ENCODE data around the gene WBP2.

Gene WBP2

GRCh38 chr17:75855310-75856061 lies at the start of gene WBP2:
Gene WBP2, minus strand, starts transcription at chr17:75855335. Its CDS starts 38 bp downstream, at chr17:75855297.
- DNase-seq (ENCODE audit: low read depth), result peak; percentile 94

- no peak for DNase-seq (ENCODE audit: low read depth)
These were observed 47.3 kb upstream of the WBP2 start for GRCh38 chr17:75902406-75902805.

DNA sequence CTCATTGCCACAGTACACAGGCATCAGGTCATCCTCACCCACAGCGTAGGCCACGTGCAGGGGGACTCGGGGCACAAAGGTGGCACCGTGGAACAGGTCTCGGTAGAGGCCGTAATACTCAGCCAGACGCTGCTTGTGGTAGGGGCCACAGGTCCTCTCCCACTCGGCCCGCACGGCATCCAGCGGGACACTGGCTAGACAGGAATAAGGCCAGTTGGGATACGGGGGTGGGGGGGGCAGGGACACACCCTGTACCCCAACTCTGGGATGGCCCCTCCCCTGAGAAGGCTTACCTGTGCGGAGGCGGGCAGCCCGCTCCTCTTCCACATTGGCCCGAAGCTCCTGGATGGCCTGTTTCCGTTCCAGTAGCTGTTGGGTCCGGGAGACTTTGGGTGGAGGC lies 46.6 kb upstream of the WBP2 start:
- no peak for DNase-seq (ENCODE audit: low read depth)

- no peak for DNase-seq (ENCODE audit: low read depth)
These were observed 45.8 kb upstream of the WBP2 start for GRCh38 chr17:75900691-75901533.

DNA sequence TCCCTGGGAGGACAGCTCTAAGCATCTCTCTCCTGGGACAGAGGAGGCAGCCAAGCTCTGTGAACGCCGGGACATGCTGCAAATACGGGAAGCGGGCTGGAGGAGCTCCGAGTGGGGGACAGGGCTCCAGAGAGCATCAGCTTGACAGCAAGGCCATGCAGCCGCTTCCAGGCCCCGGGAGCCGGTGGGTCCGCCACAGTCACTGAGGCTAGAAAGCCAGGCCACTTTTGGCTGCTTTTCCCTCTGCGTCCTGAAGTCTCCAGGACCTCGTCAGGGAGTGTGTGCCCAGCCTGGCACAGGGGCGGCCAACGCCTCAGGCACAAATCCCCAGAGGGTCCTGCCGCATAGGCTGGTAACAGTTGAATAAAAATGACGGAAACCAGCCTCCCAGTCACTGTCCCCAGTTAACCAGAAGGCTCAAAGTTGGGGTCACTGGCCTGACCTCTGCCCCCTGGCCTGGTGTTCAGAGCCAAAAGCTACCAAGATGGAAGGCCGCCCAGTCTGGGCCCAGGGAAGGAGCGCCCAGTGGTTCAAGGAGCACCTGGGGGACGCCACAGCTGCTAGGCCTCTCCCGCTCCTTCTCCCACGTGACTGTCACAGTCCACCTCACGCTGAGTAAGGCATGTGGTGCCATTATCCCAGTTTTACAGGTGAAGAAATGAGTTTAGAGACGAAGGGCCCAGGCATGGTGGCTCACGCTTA lies 44.8 kb upstream of the WBP2 start:
- DNase-seq (ENCODE audit: low read depth), result no peak

DNA sequence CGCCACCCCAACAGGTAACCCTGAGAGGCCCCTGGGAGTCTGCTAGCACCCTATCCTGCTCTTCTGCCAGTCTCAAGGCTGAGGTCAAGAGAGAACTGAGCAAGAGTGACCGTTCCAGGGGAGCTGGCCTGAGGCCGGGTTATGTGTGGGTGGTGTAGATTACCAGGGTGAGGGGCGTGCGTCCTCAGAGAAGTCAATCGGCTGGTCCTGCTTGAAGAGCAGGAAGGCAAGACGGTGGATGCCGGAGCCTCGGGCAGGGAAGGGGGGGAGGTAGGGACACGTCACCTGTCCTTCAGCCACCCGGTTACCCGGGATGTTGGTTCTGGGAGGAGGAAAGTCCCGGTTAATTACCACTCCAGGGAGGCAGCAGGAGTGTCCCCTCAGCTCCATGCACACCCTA lies 44.2 kb upstream of the WBP2 start:
- no peak for DNase-seq (ENCODE audit: low read depth)

GRCh38 chr17:75898791-75899190 lies 43.7 kb upstream of the WBP2 start:
- DNase-seq (ENCODE audit: low read depth), result no peak

DNA sequence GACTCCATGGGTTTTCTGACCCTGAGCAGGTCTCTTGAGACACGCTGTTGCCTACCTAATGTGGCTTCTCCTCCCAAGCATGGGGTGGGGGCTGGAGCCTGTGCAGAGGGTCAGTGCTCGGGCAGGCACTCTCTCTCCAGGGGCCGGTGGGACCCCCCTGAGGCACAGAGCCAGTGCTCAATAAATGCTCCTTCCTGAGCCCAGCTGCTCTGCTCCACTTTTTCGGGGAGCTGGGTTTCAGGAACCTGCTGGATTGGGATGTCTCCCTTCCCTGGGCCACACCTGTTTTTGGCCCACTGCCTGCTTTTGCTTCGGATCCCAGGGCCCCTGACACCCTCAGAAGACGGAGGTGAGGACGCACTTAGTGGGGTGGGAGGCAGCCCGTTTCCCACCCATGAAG lies 42.9 kb upstream of the WBP2 start:
- no peak for DNase-seq (ENCODE audit: low read depth)

DNA sequence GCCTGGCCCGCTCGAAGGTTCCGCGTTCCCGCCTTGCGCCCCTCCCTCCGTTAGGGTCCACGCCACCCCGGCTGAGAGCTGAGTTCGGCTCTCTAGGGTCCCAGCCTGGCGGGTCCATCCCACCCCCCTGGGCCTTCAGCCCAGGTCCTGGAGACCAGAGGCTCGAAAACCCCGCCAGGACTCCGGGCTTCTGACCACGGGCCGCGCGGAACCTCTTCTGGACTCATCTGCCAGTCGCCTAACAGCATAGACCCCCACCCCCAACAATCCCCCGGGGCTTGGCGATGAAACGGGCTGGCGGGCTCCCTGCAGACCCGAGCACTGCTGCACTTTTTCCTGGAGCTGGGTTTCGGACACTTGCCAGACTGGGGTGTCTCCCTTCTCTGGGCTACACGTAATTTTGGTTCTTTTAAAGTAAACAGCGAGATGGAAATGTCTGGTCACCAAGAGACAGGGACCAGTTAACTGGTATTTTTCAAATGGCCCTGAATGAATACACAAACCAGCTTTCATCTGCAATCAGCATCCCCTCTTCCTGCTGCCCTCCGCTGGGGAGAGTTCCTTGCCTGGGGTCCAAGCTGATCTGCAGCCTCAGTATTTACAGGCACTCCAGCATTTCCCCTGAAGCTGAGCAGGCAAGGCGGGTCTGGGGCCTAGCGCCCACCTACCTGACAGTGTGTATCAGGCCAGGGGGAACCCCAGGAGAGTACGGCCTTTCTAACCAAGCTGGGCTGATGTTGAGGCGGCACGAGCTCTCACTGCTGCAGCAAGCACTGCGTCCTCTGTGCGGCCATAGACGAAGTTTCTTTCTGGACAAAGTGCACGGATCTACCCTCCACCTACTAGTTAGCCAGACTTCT lies 42.3 kb upstream of the WBP2 start:
- DNase-seq (ENCODE audit: low read depth), result no peak

DNA sequence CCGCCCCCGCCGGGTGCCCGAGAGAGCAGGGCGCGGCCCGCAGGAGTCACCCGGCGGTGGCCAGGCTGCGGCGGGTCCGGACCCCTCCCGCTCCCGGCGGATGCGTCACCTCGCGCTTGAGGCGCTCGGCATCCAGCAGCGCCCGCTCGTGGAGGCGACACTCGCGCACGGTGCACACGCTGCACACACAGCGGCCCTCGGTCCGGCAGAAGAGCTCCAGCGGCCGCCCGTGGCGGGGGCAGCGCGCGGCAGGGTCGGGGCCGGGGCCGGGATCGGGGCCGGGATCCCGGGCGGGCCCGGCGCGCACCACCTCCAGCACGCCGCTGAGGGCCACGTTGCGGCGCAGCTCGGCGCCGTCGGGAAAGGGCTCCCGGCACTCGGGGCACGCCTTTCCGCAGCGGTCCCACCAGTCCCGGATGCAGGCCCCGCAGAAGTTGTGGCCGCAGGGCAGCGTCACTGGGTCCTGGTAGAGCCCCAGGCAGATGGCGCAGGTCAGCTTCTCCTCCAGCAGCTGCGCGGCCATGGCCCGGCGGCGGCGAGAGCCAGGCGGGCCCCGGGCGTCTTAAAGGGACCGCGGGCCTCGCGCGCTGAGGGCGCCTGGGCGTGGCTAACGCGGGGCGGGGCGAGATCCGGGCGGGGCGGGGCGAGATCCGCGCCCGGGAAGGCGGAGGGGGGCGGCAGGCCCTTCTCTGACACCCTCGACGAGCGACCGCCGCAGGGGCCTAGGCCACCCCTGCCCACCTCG lies 41.5 kb upstream of the WBP2 start, which contains the start of gene TRIM65:
TRIM65 (minus strand) TSS at position 537 of the 745 bp plus-strand sequence; CDS start at position 523, 14 bp downstream.
- peak; percentile 67 for DNase-seq (ENCODE audit: low read depth)

DNA sequence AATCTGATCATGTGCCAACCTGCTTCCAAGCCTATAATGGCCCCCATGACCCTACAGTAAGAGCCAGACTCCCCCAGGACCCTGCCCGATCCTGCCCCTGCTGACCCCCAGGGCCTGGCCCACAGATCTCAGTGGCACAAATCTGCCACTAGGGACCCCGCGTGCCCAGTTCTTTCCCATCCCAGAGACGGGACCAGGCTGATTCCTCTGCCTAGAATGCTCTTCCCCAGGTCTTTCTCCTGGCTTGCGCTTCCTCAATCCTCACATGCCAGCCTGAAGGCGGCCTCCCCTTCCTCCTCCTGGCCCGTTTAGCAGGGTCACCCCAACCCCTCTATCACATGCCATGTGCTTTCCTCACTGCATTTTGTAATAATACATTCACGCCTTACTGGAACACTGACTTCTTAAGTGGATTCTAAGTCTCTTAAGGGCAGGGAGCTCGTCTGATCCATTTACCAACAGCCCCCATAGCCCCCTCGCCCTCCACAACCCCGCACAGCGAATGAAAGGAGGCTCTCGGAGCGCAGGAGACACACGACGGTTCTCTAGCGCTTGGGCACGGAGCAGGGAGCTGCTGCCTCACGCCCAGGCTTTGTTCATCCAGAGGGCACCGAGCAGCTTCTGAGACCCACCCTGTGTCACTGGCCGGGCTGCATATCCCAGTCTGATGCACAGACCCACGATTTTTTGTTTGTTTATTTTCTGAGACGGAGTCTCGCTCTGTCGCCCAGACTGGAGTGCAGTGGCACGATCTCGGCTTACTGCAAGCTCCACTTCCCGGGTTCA lies 40.4 kb upstream of the WBP2 start:
- DNase-seq (ENCODE audit: low read depth), result no peak

DNA sequence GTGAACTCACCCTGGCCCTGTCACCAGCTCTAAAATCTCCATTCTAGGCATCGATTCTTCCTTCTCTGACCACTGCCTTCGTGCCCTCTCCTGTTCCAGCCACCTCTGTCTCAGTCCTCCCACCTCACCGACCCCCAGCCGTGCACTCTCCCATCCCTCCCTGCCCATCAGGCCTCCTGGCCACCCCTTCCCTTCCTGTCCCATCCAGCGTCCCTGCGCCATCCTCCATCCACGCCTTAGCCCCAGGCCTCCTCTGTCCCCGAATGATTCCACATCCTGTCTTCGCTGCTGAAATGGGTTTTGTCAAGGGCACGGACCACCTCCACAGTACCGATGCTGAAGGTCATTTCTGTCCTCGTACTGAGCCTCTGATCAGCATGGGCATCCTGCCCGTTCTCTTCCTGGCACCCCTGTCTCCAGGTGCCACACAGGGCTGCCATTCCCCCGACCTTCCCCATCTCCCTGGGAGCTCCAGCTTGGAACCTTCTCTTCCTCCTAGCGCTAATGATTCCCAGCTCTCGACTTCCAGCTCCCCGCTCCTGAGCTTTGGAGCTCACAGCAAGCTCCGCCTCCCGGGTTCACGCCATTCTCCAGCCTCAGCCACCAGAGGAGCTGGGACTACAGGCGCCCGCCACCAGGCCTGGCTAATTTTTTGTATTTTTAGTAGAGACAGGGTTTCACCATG lies 39.1 kb upstream of the WBP2 start:
- no peak for DNase-seq (ENCODE audit: low read depth)

GRCh38 chr17:75893305-75894048 lies 38.3 kb upstream of the WBP2 start:
- no peak for DNase-seq (ENCODE audit: low read depth)

DNA sequence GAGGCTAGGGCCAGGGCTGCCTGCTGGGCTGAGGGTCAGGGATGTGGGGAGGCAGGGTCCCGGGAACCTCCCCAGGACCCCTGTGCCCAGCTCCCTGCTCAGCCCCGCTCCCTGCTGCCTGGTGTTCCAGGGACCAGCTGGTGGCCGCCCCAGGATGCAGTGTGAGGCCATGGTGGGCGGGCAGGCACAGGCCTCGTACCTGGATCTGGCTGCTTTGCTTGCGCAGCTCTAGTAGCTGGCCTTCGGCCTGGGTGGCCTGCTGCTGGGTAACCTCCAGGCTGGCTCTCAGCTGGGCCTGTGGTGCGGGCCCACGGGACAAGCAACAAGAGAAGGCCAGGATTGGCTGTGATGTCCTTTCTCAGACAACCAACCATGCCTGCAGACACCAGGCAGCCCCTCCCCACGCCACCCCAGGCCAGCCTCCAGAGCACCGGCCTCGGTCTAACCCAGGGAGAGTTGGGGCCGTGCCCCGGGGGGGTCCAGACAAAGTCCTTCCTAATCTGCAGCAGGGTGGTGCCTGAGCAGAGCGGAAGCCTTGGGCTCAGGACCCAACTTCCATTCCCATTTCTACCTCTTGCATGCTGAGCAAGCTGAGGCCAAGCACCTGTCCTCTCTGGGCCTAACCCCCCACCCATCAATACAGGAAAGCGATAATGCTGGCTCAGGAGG lies 37.6 kb upstream of the WBP2 start:
- DNase-seq (ENCODE audit: low read depth), result no peak

DNA sequence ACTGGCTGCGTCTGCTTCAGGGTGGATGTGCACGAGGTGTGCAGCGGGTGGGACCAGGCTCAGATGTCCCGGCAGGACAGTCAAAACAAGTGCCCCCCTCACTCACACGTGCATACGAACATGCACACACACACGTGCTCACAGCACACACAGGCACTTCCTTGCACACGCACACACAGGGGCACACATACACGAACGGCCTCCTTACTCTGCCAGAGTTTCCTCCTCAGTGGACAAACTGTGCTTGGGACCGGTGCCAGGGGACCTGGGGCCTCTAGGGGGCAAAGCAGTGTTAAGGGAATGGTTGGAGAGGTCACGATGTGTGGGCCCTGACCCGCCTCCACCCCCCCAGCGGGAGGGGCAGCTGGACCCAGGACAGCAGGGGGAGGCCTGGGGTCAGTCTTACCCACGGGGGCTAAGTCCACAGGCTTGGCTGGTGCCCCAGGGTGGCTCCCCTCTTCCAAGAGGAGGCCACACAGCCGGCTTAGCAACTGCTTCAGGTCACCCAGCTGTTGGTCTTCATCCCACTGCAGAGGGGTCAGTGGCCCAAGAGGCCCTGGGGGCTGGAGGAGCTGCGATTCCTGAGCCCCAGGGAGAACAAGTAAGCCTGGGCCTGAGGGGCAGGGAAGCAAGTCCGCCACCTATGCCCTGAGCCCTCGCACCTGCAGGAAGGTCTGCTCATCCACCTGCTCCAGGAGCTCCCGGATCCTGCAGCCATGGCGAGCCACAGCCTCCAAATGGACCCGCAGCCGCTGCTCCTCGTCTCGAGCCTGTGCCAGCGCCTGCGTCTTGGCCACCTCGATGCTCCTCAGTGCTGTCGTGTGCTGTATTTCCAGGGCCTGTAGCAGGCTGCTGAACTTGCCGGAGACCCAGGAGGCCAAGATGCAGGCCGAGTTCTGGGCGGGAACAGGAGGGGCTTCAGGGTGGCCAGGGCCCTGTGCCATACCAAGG lies 36.7 kb upstream of the WBP2 start:
- no peak for DNase-seq (ENCODE audit: low read depth)

GRCh38 chr17:75891022-75891604 lies 36.0 kb upstream of the WBP2 start:
- no peak for DNase-seq (ENCODE audit: low read depth)

DNA sequence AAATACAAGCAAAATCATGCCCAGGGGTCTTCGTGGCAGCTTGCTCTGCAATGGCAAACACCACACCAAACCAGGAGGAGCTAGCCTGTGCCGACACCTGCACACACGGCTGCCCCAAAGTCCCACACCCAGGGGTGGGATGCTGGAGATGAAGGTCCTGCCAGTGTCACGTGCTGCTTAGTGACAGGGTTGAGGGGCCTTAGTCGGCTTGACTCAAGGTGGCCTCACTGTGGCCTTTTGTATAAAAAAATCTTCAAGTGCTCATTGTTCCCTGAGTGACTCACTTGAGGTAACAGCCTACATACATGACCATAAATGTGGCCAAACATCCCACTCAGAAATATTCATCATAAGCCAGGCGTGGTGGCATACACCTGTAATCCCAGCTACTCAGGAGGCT lies 34.3 kb upstream of the WBP2 start:
- no peak for DNase-seq (ENCODE audit: low read depth)
